Colonic mucosa (tissue), 4 donors: ENCODE results near the gene UGT1A5. TPM values are rescaled to one million over a fixed set of nuclear protein-coding genes. Genes with fewer than 3 reads are reported as not detected.

Experiments used
- DNase-seq: peaks from one replicate; pipeline ENCODE4 v3.0.0-alpha.2; 2020
- H3K27ac ChIP-seq: fragments of 200-600 bp; one replicate; pipeline ENCODE4 v1.8.0; 2021
- H3K27me3 ChIP-seq: fragments of 200-600 bp; one replicate; pipeline ENCODE4 v1.8.0; 2021
- H3K36me3 ChIP-seq: fragments of 200-600 bp; one replicate; pipeline ENCODE4 v1.8.0; 2021
- H3K4me1 ChIP-seq: fragments of 200-600 bp; one replicate; pipeline ENCODE4 v1.8.0; 2021; ENCODE audit warnings: mild to moderate bottlenecking
- H3K4me3 ChIP-seq: fragments of 200-600 bp; one replicate; pipeline ENCODE4 v1.8.0; 2021
- H3K9ac ChIP-seq, 2 donors: one replicate each; pipeline ENCODE4 v1.7.0; 2013; ENCODE audit warnings: control low read depth in 2 of 2, low read depth in 2 of 2, low read length in 2 of 2
- H3K9me3 ChIP-seq: fragments of 200-600 bp; one replicate; pipeline ENCODE4 v1.8.0; 2021
- CTCF ChIP-seq: fragments of 200-600 bp; IDR thresholded peaks from one replicate; pipeline ENCODE4 v1.8.0; 2022; ENCODE audit warnings: antibody characterized with exemption, mild to moderate bottlenecking
- intact Hi-C: fragments of 100-400 bp; cut with DNase I; formaldehyde crosslinking; loops from one replicate; pipeline ENCODE4 v1.14.1; 2022
- total RNA-seq, 2 donors: library from RNA; stranded (reverse); fragmentation: NEBNext Ultra II Directional in 1 of 2; extraction: Animal tissue kit (Norgen Biotek cat#: 25700) in 1 of 2; gene quantifications; one replicate each; pipeline ENCODE4 v1.2.1, GENCODE V29; 2021
- donor health status: healthy.
- donor health status: DM: no; HTN: no; CAD: no.
- donor health status: DM: no; HTN: no; CAD: no.

The UGT1A5 gene
- 1 to 10 TPM; 1.1 to 2.4 TPM for total RNA-seq

DNA sequence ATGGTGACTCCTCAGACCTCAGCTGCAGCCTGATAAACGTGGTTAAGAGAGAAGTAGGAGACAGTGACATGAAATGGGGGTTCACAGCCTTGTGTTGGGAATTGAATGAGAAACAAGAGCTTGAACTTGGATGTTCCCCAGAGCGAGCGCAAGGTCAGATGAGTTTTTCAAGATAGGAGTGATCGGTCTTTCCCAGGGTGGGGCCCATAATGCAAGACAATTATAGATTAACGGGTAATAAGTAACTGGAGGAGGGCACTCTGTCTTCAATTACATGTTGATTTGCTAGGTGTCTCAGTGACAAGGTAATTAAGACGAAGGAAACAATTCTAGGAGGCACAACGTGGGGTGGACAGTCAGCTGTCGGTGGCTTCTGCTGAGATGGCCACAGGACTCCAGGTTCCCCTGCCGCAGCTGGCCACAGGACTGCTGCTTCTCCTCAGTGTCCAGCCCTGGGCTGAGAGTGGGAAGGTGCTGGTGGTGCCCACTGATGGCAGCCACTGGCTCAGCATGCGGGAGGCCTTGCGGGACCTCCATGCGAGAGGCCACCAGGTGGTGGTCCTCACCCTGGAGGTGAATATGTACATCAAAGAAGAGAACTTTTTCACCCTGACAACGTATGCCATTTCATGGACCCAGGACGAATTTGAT is at the start of gene UGT1A5:
Gene UGT1A5, plus strand, starts transcription at position 297 of the 651 bp plus-strand sequence. Its CDS starts 85 bp downstream, at position 382.
- no peak for TF ChIP-seq CTCF
- Histone ChIP-seq H3K36me3 (no peaks in the 10 kb centered on the region), H3K9ac (no peak within 1 kb of the TSS), H3K27ac (no peak within 1 kb of the TSS), H3K27me3 (no peaks in the 10 kb centered on the region), H3K9me3 (no peaks in the 10 kb centered on the region), H3K4me3 (no peak within 1 kb of the TSS), H3K4me1 (no peaks in the 10 kb centered on the region)
- intact Hi-C loops, result loop anchor here (10.0 kb wide), 2 partner anchors 248 to 428 kb away; no protein-coding TSS in a partner anchor
- DNase-seq, result no peak

- intact Hi-C loops, result no loop called here
- Histone ChIP-seq H3K27ac (no peak overlapping the region), H3K4me1 (no peaks in the 10 kb centered on the region), H3K9me3 (no peaks in the 10 kb centered on the region), H3K36me3 (no peaks in the 10 kb centered on the region), H3K27me3 (no peaks in the 10 kb centered on the region), H3K4me3 (no peak overlapping the region), H3K9ac (no peak overlapping the region)
- no peak for TF ChIP-seq CTCF
- no peak for DNase-seq
Measured at GRCh38 chr2:233663911-233664310, 48.8 kb upstream of the UGT1A5 start.

DNA sequence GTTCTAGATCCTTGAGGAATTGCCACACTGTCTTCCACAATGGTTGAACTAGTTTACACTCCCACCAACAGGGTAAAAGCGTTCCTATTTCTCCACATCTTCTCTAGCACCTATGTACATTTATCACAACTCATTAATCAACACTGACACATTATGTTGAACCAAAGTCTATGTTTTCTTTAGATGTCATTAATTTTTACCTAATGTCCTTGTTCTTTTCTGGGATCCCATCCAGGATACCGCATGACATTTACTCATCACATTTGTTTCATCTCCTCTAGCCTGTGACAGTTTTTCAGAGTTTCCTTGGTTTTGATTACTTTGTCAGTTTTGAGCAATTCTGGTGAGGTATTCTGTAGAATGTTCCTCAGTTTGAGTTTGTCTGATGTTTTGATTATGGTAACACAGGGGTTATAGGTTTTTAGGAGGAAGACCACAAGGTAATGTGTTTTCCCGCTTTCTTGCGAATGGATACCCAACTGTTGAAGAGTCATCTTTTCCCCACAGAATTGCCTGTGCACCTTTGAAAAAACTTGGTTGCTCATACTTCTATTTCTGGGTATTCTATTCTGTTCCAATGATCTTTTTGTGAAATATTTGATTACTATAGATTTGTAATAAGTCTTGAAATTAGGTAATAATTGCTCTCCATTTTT is 44.0 kb upstream of the UGT1A5 start:
- no peak for DNase-seq
- no peaks in the 10 kb centered on the region for H3K27me3 ChIP-seq
- H3K4me1 ChIP-seq, result no peaks in the 10 kb centered on the region
- intact Hi-C loops, result no loop called here
- TF ChIP-seq CTCF, result no peak
- no peak overlapping the region for H3K4me3 ChIP-seq
- H3K36me3 ChIP-seq, result no peaks in the 10 kb centered on the region
- H3K27ac ChIP-seq, result no peak overlapping the region
- no peaks in the 10 kb centered on the region for H3K9me3 ChIP-seq
- no peak overlapping the region for H3K9ac ChIP-seq

GRCh38 chr2:233671290-233672161 is 41.2 kb upstream of the UGT1A5 start, which contains the start of gene UGT1A9:
Gene UGT1A9, plus strand, starts transcription at chr2:233671898. Its CDS starts 37 bp downstream, at chr2:233671935.
- no peak within 1 kb of the TSS for H3K9ac ChIP-seq
- H3K4me3 ChIP-seq, result no peak within 1 kb of the TSS
- no peak within 1 kb of the TSS for H3K27ac ChIP-seq
- H3K4me1 ChIP-seq, result no peaks in the 10 kb centered on the region
- DNase-seq, result no peak
- TF ChIP-seq CTCF, result no peak
- no peaks in the 10 kb centered on the region for H3K36me3 ChIP-seq
- intact Hi-C loops, result no loop called here
- H3K27me3 ChIP-seq, result no peaks in the 10 kb centered on the region
- H3K9me3 ChIP-seq, result no peaks in the 10 kb centered on the region

DNA sequence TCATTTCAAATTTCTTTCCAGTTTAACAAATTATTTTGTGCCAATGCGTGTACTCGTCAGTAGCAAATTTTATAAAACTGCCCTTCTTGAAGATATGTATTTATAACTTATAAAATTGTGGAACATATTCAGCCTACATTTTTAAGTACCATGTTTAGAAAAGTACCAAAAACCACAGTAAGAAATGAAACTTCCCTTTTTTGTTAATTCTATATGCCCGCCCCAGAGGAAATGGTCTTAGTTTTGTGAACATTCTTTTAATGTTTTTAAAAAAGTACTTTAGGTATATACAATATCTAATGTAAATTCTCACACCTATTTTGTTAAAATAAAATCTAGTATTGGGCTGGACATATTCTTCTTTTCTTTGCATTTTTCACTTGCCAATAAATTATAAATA is 39.8 kb upstream of the UGT1A5 start:
- TF ChIP-seq CTCF, result no peak
- Histone ChIP-seq H3K9ac (no peak overlapping the region), H3K4me1 (no peaks in the 10 kb centered on the region), H3K36me3 (no peaks in the 10 kb centered on the region), H3K27me3 (no peaks in the 10 kb centered on the region), H3K4me3 (no peak overlapping the region), H3K9me3 (no peaks in the 10 kb centered on the region), H3K27ac (no peak overlapping the region)
- intact Hi-C loops, result no loop called here
- DNase-seq, result no peak
